H1 (cell line): ENCODE data around the gene BHMT2. TPM values are rescaled to one million over a fixed set of nuclear protein-coding genes. Genes with fewer than 3 reads are reported as not detected.

Source experiments
- CTCF ChIA-PET: fragments of 300-600 bp; sonication (Branson Sonifier 250); formaldehyde crosslinking; loops from one replicate; lab custom pipeline; 2021; ENCODE audit not compliant: partially characterized antibody; lab: Charles Lee
- POLR2A ChIA-PET: fragments of 300-600 bp; sonication (Branson Sonifier 250); formaldehyde crosslinking; loops from one replicate; lab custom pipeline; 2021; ENCODE audit warnings: inconsistent platforms; ENCODE audit not compliant: partially characterized antibody; lab: Charles Lee
- DNase-seq, 2 experiments: peaks; one replicate each; pipeline versions ENCODE4 v3.0.0 to v3.0.0-alpha.2; 2010 to 2022; ENCODE audit warnings: low spot score in 2 of 2, low read depth in 1 of 2, mixed read lengths in 1 of 2
- FAIRE-seq: peaks from 2 replicates; lab custom pipeline; 2011; peaks lifted over from hg19 to GRCh38; lab: Jason Lieb, UNC
- H2AFZ ChIP-seq: 2 replicates; pipeline ENCODE4 v1.8.1; 2012; ENCODE audit warnings: low read length, inconsistent platforms
- H2AK5ac ChIP-seq: 2 replicates; pipeline ENCODE4 v1.6.1; 2013; ENCODE audit warnings: low read depth, low read length
- H2BK120ac ChIP-seq: replicated peaks from 2 replicates; pipeline ENCODE3; 2013; ENCODE audit warnings: low read depth, low read length, inconsistent platforms
- H2BK12ac ChIP-seq: 2 replicates; pipeline ENCODE4 v1.6.1; 2013; ENCODE audit warnings: low read depth, low read length
- H2BK15ac ChIP-seq: 2 replicates; pipeline ENCODE4 v1.6.1; 2013; ENCODE audit warnings: low read length
- H2BK20ac ChIP-seq: 2 replicates; pipeline ENCODE4 v1.6.1; 2013; ENCODE audit warnings: low read length
- H2BK5ac ChIP-seq: 2 replicates; pipeline ENCODE4 v1.6.1; 2013; ENCODE audit warnings: low read depth, low read length
- H3K14ac ChIP-seq: 2 replicates; pipeline ENCODE4 v1.6.1; 2013; ENCODE audit warnings: inconsistent platforms; ENCODE audit not compliant: insufficient read length
- H3K18ac ChIP-seq: 2 replicates; pipeline ENCODE4 v1.6.1; 2013; ENCODE audit warnings: low read length; ENCODE audit errors: extremely low read depth
- H3K23ac ChIP-seq: 2 replicates; pipeline ENCODE4 v1.6.1; 2013; ENCODE audit warnings: inconsistent platforms; ENCODE audit not compliant: insufficient read length
- H3K23me2 ChIP-seq: 2 replicates; pipeline ENCODE4 v1.6.1; 2013; ENCODE audit warnings: low read depth, low read length
- H3K27ac ChIP-seq: 2 replicates; pipeline ENCODE4 v1.6.1; 2011; ENCODE audit warnings: low read depth, low read length, inconsistent platforms
- H3K27me3 ChIP-seq, 4 experiments: replicated peaks in 1 of 4; 1 replicate in 1 of 4; 2 replicates in 3 of 4; pipeline versions ENCODE4 v1.6.1 to v1.8.1; 2011 to 2013; ENCODE audit warnings: low read length in 3 of 4, mild to moderate bottlenecking in 3 of 4, inconsistent platforms in 2 of 4, mixed read lengths in 2 of 4, moderate library complexity in 1 of 4; ENCODE audit not compliant: control insufficient read depth in 3 of 4, insufficient read depth in 3 of 4; ENCODE audit errors: extremely low read depth in 1 of 4
- H3K36me3 ChIP-seq, 4 experiments: 2 replicates each; pipeline versions ENCODE4 v1.6.1 to v1.8.1; 2011 to 2013; ENCODE audit warnings: mild to moderate bottlenecking in 4 of 4, low read length in 3 of 4, moderate library complexity in 2 of 4, control low read depth in 1 of 4, inconsistent platforms in 1 of 4; ENCODE audit not compliant: insufficient read depth in 4 of 4, control insufficient read depth in 2 of 4
- H3K4ac ChIP-seq: replicated peaks from 2 replicates; pipeline ENCODE3; 2013; ENCODE audit warnings: low read length, low read depth, mixed read lengths, inconsistent platforms; ENCODE audit not compliant: insufficient read length
- H3K4me1 ChIP-seq, 4 experiments: replicated peaks in 1 of 4; 1 replicate in 1 of 4; 2 replicates in 3 of 4; pipeline versions ENCODE4 v1.6.1 to v1.8.1; 2011 to 2013; ENCODE audit warnings: low read length in 3 of 4, inconsistent platforms in 2 of 4, mixed read lengths in 1 of 4; ENCODE audit not compliant: insufficient read depth in 4 of 4, control insufficient read depth in 3 of 4
- H3K4me2 ChIP-seq, 2 experiments: 2 replicates each; pipeline versions ENCODE4 v1.6.1 to v1.8.1; 2011 to 2013; ENCODE audit warnings: low read depth in 2 of 2, low read length in 2 of 2, control low read depth in 1 of 2, inconsistent platforms in 1 of 2, mild to moderate bottlenecking in 1 of 2; ENCODE audit not compliant: insufficient read depth in 1 of 2
- H3K4me3 ChIP-seq, 4 experiments: fragments of 200-600, 300-600 bp in 1 of 4; sonication (generic), shearing (Covaris generic), sonication (Bioruptor Twin) in 1 of 4; 2 replicates each; pipeline versions ENCODE4 v1.5.1 to v1.8.1; 2011 to 2016; ENCODE audit warnings: low read length in 4 of 4, low read depth in 3 of 4, control low read depth in 2 of 4, inconsistent platforms in 2 of 4, mild to moderate bottlenecking in 2 of 4, mixed read lengths in 1 of 4, moderate library complexity in 1 of 4; ENCODE audit not compliant: insufficient read depth in 2 of 4; ENCODE audit errors: extremely low read depth in 1 of 4
- H3K56ac ChIP-seq: replicated peaks from 2 replicates; pipeline ENCODE3; 2013; ENCODE audit warnings: low read depth, mild to moderate bottlenecking, mixed read lengths, low read length, inconsistent platforms; ENCODE audit not compliant: insufficient read length
- H3K79me1 ChIP-seq: 2 replicates; pipeline ENCODE4 v1.6.1; 2013; ENCODE audit warnings: low read depth, low read length, control low read depth
- H3K79me2 ChIP-seq, 2 experiments: 2 replicates each; pipeline versions ENCODE4 v1.6.1 to v1.8.1; 2012 to 2013; ENCODE audit warnings: low read length in 2 of 2, mild to moderate bottlenecking in 2 of 2, inconsistent platforms in 1 of 2; ENCODE audit not compliant: insufficient read depth in 2 of 2, control insufficient read depth in 1 of 2
- H3K9ac ChIP-seq, 4 experiments: replicated peaks in 1 of 4; 1 replicate in 1 of 4; 2 replicates in 3 of 4; pipeline versions ENCODE4 v1.6.1 to v1.8.1; 2011 to 2013; ENCODE audit warnings: low read depth in 3 of 4, low read length in 3 of 4, control low read depth in 2 of 4, mild to moderate bottlenecking in 2 of 4, moderate library complexity in 2 of 4, inconsistent platforms in 1 of 4; ENCODE audit errors: extremely low read depth in 1 of 4
- H3K9me3 ChIP-seq, 2 experiments: 2 replicates each; pipeline versions ENCODE4 v1.6.1 to v1.8.1; 2012 to 2013; ENCODE audit warnings: mild to moderate bottlenecking in 2 of 2, moderate library complexity in 2 of 2, control low read depth in 1 of 2, inconsistent platforms in 1 of 2, low read depth in 1 of 2, low read length in 1 of 2, mixed read lengths in 1 of 2; ENCODE audit not compliant: insufficient read depth in 2 of 2
- H4K20me1 ChIP-seq, 2 experiments: replicated peaks in 1 of 2; 2 replicates each; pipeline versions ENCODE3 to v1.8.1; 2011 to 2013; ENCODE audit warnings: inconsistent platforms in 2 of 2, low read length in 2 of 2, mild to moderate bottlenecking in 1 of 2; ENCODE audit not compliant: insufficient read depth in 2 of 2, control insufficient read depth in 1 of 2
- H4K5ac ChIP-seq: 2 replicates; pipeline ENCODE4 v1.6.1; 2013; ENCODE audit warnings: low read length, low read depth, mixed read lengths, inconsistent platforms; ENCODE audit not compliant: insufficient read length
- H4K8ac ChIP-seq: 2 replicates; pipeline ENCODE4 v1.8.0; 2013; ENCODE audit warnings: mild to moderate bottlenecking, moderate library complexity, low read length, inconsistent platforms; ENCODE audit not compliant: insufficient read depth; ENCODE audit errors: extremely low read depth
- H4K91ac ChIP-seq: replicated peaks from 2 replicates; pipeline ENCODE3; 2013; ENCODE audit warnings: low read length, mixed read lengths, inconsistent platforms; ENCODE audit not compliant: insufficient read length
- CREB1 ChIP-seq: IDR thresholded peaks from 2 replicates; pipeline ENCODE4 v1.6.1; 2012; ENCODE audit warnings: inconsistent platforms
- HDAC6 ChIP-seq: IDR thresholded peaks from one replicate; pipeline ENCODE4 v1.7.1; 2012; ENCODE audit warnings: low read depth, mild to moderate bottlenecking, inconsistent platforms, low read length, moderate library complexity
- KDM5A ChIP-seq: fragments of 200-600 bp; IDR thresholded peaks from 2 replicates; pipeline ENCODE4 v1.7.1; 2012; ENCODE audit warnings: mild to moderate bottlenecking, low read length, inconsistent platforms, mixed read lengths
- SIX5 ChIP-seq: IDR thresholded peaks from 2 replicates; pipeline ENCODE4 v1.6.1; 2011; ENCODE audit warnings: mild to moderate bottlenecking, low read depth, low read length
- TEAD4 ChIP-seq: IDR thresholded peaks from 2 replicates; pipeline ENCODE4 v1.6.1; 2012; ENCODE audit warnings: low read depth, low read length, inconsistent platforms, mixed read lengths
- WGBS, 2 experiments: shearing (Covaris generic) in 1 of 2; methylation state at CpG; one replicate each; pipeline versions ENCODE4 v1.1.6 to v1.1.7; 2013 to 2015; ENCODE audit warnings: low lambda C conversion rate in 2 of 2, mixed read lengths in 2 of 2, inconsistent platforms in 1 of 2, low coverage in 1 of 2, missing lambda C conversion rate in 1 of 2; ENCODE audit not compliant: insufficient replicate concordance in 2 of 2, insufficient coverage in 1 of 2, insufficient read length in 1 of 2; ENCODE audit errors: extremely low coverage in 1 of 2, missing lambda C conversion rate in 1 of 2; 5-methylcytosine and 5-hydroxymethylcytosine counted together
- polyA plus RNA-seq, 7 experiments: library from polyadenylated mRNA; depleted of rRNA in 3 of 7; stranded (reverse) in 5 of 7; unstranded in 2 of 7; fragments of >200 nt in 5 of 7; fragments of 200-250 nt in 2 of 7; gene quantifications; 1 replicate in 5 of 7; 2 replicates in 1 of 7; 4 replicates in 1 of 7; pipeline versions ENCODE4 v1.2.1 to v1.2.3, GENCODE V29; 2011 to 2013; ENCODE audit warnings: missing spikeins in 2 of 7, mixed read lengths in 2 of 7
- total RNA-seq: library from RNA; stranded (reverse); fragmentation: NEBNext Ultra II Directional; extraction: Animal tissue kit (Norgen Biotek cat#: 25700); gene quantifications from 2 replicates; pipeline ENCODE4 v1.2.1, GENCODE V29; 2021
- TF ChIP-seq, protein P1 (sequence below): IDR thresholded peaks from 2 replicates; pipeline ENCODE4 v1.6.1; 2012; ENCODE audit warnings: inconsistent platforms

BHMT2 gene
- total and polyA plus RNA-seq, 2 of the 8 experiments (the other 6 are each of a cell fraction or from before 2014, with no cell fraction given), result 0.11 TPM; not detected in 1

DNA sequence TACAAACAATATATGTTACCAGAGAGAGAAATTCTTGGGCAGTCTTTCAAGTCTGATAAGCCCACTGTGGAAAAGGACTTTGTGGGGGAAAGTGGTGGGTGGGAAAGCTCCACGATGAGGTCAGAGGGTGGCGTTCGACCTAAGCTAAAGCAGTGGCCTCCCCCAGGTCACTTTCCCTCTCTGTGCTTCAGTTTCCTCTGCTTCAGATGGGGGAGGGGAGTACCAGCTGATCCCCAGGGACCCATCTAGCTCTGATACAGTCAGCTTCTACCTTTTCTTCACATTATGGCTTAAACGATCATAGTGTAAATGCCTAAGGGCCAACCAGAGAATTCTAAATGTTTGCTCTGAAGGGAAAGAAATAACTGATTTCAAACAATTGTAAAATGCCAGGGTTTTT lies 47.8 kb upstream of the BHMT2 start:
- CTCF ChIA-PET, result interaction anchor here (0.7 to 13.1 kb wide), 35 partner anchors 11 to 819 kb away, joined by 3 to 243 read pairs (median 4); partner anchors contain the start of gene BHMT
- H4K8ac ChIP-seq, result no peak overlapping the region
- DNase-seq, result no peak
- TF ChIP-seq KDM5A (no peak), SIX5 (no peak), HDAC6 (no peak), CREB1 (no peak), TEAD4 (no peak)
- TF ChIP-seq, protein P1, sequence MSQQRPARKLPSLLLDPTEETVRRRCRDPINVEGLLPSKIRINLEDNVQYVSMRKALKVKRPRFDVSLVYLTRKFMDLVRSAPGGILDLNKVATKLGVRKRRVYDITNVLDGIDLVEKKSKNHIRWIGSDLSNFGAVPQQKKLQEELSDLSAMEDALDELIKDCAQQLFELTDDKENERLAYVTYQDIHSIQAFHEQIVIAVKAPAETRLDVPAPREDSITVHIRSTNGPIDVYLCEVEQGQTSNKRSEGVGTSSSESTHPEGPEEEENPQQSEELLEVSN, result no peak

More for the DNA sequence above, 47.8 kb upstream of the BHMT2 start:
- WGBS, 2 experiments, result 61% methylated on average over 4 of the region's 4 CpGs; no CpG with 5 or more reads in 1 of the 2 experiments
- H2BK120ac ChIP-seq, result no peak overlapping the region
- H3K27ac ChIP-seq, result no peak overlapping the region
- peak overlapping the region; percentile 38; the same call in 1 of the 2 replicates for H3K18ac ChIP-seq
- H2BK12ac ChIP-seq, result no peak overlapping the region
- H3K27me3 ChIP-seq, result no peaks in the 10 kb centered on the region
- H2BK5ac ChIP-seq, result no peak overlapping the region
- no peak overlapping the region for H3K14ac ChIP-seq
- no peak overlapping the region for H3K9ac ChIP-seq
- H3K23ac ChIP-seq, result no peak overlapping the region
- no peak overlapping the region for H3K4ac ChIP-seq
- no peak for FAIRE-seq
- no peaks in the 10 kb centered on the region for H3K79me2 ChIP-seq
- H3K4me1 ChIP-seq, result peaks cover 3 to 14% (median 6%) of the 10 kb centered on the region in 4 experiments; a peak in 5 of 7 replicates
- H4K5ac ChIP-seq, result no peak overlapping the region
- H3K56ac ChIP-seq, result no peak overlapping the region
- H2AFZ ChIP-seq, result peak overlapping the region; percentile 36
- no peak overlapping the region; a peak in 1 of 4 replicates for H3K4me2 ChIP-seq
- H3K9me3 ChIP-seq, result no peaks in the 10 kb centered on the region
- H3K79me1 ChIP-seq, result no peaks in the 10 kb centered on the region
- H2BK20ac ChIP-seq, result no peak overlapping the region
- no peak overlapping the region for H2BK15ac ChIP-seq
- POLR2A ChIA-PET, result no interaction called here
- no peak overlapping the region for H4K91ac ChIP-seq
- no peak overlapping the region for H2AK5ac ChIP-seq
- H3K36me3 ChIP-seq, result no peaks in the 10 kb centered on the region
- no peak overlapping the region for H3K4me3 ChIP-seq
- no peaks in the 10 kb centered on the region for H4K20me1 ChIP-seq
- H3K23me2 ChIP-seq, result no peaks in the 10 kb centered on the region
